Endothelial cell of umbilical vein (primary cell): Measurements from ENCODE around the gene FHIT. TPM values are rescaled to one million over a fixed set of nuclear protein-coding genes. Genes with fewer than 3 reads are reported as not detected.

ENCODE experiments used
- BruUV-seq: library from RNA; stranded (reverse); fragments of 400-500 nt; replicated peaks from 2 replicates; lab custom pipeline; 2021; lab: Mats Ljungman, UMichigan
- CTCF ChIA-PET: fragments of 300-600, 350-600 bp; sonication (Branson Sonifier 250); formaldehyde crosslinking; loops from one replicate; lab custom pipeline; 2021; ENCODE audit warnings: antibody characterized with exemption, inconsistent platforms; lab: Charles Lee
- POLR2A ChIA-PET: fragments of 300-600, 350-600 bp; sonication (Branson Sonifier 250); formaldehyde crosslinking; loops from one replicate; lab custom pipeline; 2021; ENCODE audit warnings: antibody characterized with exemption, inconsistent platforms; lab: Charles Lee
- DNase-seq: peaks from one replicate; pipeline ENCODE4 v3.0.0-alpha.2; 2011; ENCODE audit warnings: low read depth, low spot score
- FAIRE-seq: peaks from 2 replicates; lab custom pipeline; 2011; peaks lifted over from hg19 to GRCh38; lab: Jason Lieb, UNC
- H2AFZ ChIP-seq: 2 replicates; pipeline ENCODE4 v1.6.0; 2012; ENCODE audit warnings: low read depth, low read length, control low read depth, inconsistent platforms
- H3K27ac ChIP-seq: 2 replicates; pipeline ENCODE4 v1.5.1; 2011; ENCODE audit warnings: low read depth, mild to moderate bottlenecking, control low read depth, low read length, moderate library complexity; ENCODE audit not compliant: insufficient read depth
- H3K27me3 ChIP-seq, 2 experiments: 2 replicates each; pipeline versions ENCODE4 v1.6.0 to v1.6.1; 2011; ENCODE audit warnings: low read length in 2 of 2, mixed read lengths in 1 of 2; ENCODE audit not compliant: control insufficient read depth in 2 of 2, insufficient read depth in 2 of 2
- H3K36me3 ChIP-seq, 2 experiments: 2 replicates in 1 of 2; 3 replicates in 1 of 2; pipeline ENCODE4 v1.5.1; 2011; ENCODE audit warnings: low read length in 2 of 2, mild to moderate bottlenecking in 1 of 2, moderate library complexity in 1 of 2; ENCODE audit not compliant: control insufficient read depth in 2 of 2, insufficient read depth in 2 of 2; ENCODE audit errors: extremely low read depth in 1 of 2
- H3K4me1 ChIP-seq: 3 replicates; pipeline ENCODE4 v1.5.1; 2011; ENCODE audit warnings: mild to moderate bottlenecking, low read length; ENCODE audit not compliant: control insufficient read depth, insufficient read depth; ENCODE audit errors: extremely low read depth
- H3K4me2 ChIP-seq: 2 replicates; pipeline ENCODE4 v1.6.1; 2011; ENCODE audit warnings: low read length, control low read depth, mixed read lengths; ENCODE audit not compliant: insufficient read depth
- H3K4me3 ChIP-seq, 3 experiments: fragments of 200-600 bp in 1 of 3; sonication (generic), shearing (Covaris generic) in 1 of 3; replicated peaks in 1 of 3; 2 replicates each; pipeline ENCODE4 v1.5.1; 2011 to 2016; ENCODE audit warnings: control low read depth in 3 of 3, low read length in 3 of 3, mild to moderate bottlenecking in 2 of 3, inconsistent platforms in 1 of 3, low read depth in 1 of 3, moderate library complexity in 1 of 3; ENCODE audit not compliant: insufficient read depth in 1 of 3
- H3K79me2 ChIP-seq: 2 replicates; pipeline ENCODE4 v1.6.0; 2012; ENCODE audit warnings: low read length, inconsistent platforms; ENCODE audit not compliant: control insufficient read depth, insufficient read depth
- H3K9ac ChIP-seq: replicated peaks from 2 replicates; pipeline ENCODE3; 2011; ENCODE audit warnings: low read length, control low read depth; ENCODE audit not compliant: insufficient read depth; ENCODE audit errors: extremely low read depth
- H3K9me1 ChIP-seq: replicated peaks from 3 replicates; pipeline ENCODE4 v1.6.0; 2011; ENCODE audit warnings: mild to moderate bottlenecking, low read length; ENCODE audit not compliant: control insufficient read depth, insufficient read depth; ENCODE audit errors: extremely low read depth
- H3K9me3 ChIP-seq: replicated peaks from 2 replicates; pipeline ENCODE4 v1.5.1; 2012; ENCODE audit warnings: low read length, inconsistent platforms; ENCODE audit not compliant: control insufficient read depth, insufficient read depth
- H4K20me1 ChIP-seq: replicated peaks from 2 replicates; pipeline ENCODE3; 2011; ENCODE audit warnings: mild to moderate bottlenecking, low read length; ENCODE audit not compliant: control insufficient read depth, insufficient read depth; ENCODE audit errors: extremely low read depth
- CTCF ChIP-seq, 2 donors: IDR thresholded peaks; 1 replicate in 1 of 2; 2 replicates in 1 of 2; pipeline ENCODE4 v1.5.1; 2011; ENCODE audit warnings: low read length in 2 of 2, mild to moderate bottlenecking in 2 of 2, moderate library complexity in 2 of 2, control low read depth in 1 of 2, inconsistent platforms in 1 of 2, low read depth in 1 of 2; ENCODE audit not compliant: insufficient read depth in 1 of 2; ENCODE audit errors: extremely low read depth in 1 of 2
- FOS ChIP-seq: IDR thresholded peaks from 2 replicates; pipeline ENCODE4 v1.6.1; 2011; ENCODE audit warnings: mild to moderate bottlenecking, low read length, moderate library complexity, borderline replicate concordance; ENCODE audit not compliant: insufficient read depth
- JUN ChIP-seq: IDR thresholded peaks from 2 replicates; pipeline ENCODE4 v1.6.1; 2011; ENCODE audit warnings: borderline replicate concordance, low read depth; ENCODE audit not compliant: insufficient read length, insufficient read depth
- MAX ChIP-seq: IDR thresholded peaks from 2 replicates; pipeline ENCODE4 v1.6.1; 2011; ENCODE audit not compliant: insufficient read depth, insufficient read length
- MYC ChIP-seq: IDR thresholded peaks from one replicate; pipeline ENCODE4 v1.6.1; 2011; ENCODE audit warnings: mild to moderate bottlenecking, low read depth, low read length
- POLR2A ChIP-seq: IDR thresholded peaks from 2 replicates; pipeline ENCODE4 v1.6.1; 2012; ENCODE audit warnings: low read depth, mild to moderate bottlenecking, control low read depth, low read length
- POLR2AphosphoS5 ChIP-seq: IDR thresholded peaks from 2 replicates; pipeline ENCODE4 v1.6.1; 2012; ENCODE audit warnings: low read depth, mild to moderate bottlenecking, control low read depth, low read length, moderate library complexity; ENCODE audit not compliant: insufficient read depth
- dilution Hi-C: fragments of 300-500 bp; cut with MboI; formaldehyde crosslinking; loops from one replicate; pipeline ENCODE4 v1.15.0; 2019; ENCODE audit warnings: low sequenced_read_pairs; ENCODE audit not compliant: extremely low pct_ligation_motif_present
- intact Hi-C: fragments of 100-400 bp; cut with micrococcal nuclease; formaldehyde crosslinking; loops from one replicate; pipeline ENCODE4 v1.10.0; 2022
- polyA plus RNA-seq, 4 experiments: library from polyadenylated mRNA; depleted of rRNA in 3 of 4; stranded (reverse) in 3 of 4; unstranded in 1 of 4; fragments of >200 nt; gene quantifications; 2 replicates each; pipeline versions ENCODE4 v1.2.1 to v1.2.3, GENCODE V29; 2011 to 2012; ENCODE audit warnings: missing spikeins in 1 of 4
- total RNA-seq: library from RNA; stranded (reverse); gene quantifications from 2 replicates; pipeline ENCODE4 v1.2.3, GENCODE V29; 2021

FHIT gene
- total and polyA plus RNA-seq, 2 donors (not counting 3 experiments of a cell fraction or from before 2014, with no cell fraction given): 0.47 to 2.2 TPM

- Histone ChIP-seq H2AFZ (no peak overlapping the region), H3K9me1 (no peaks in the 10 kb centered on the region), H3K4me3 (no peak overlapping the region), H3K4me1 (peaks cover 6% of the 10 kb centered on the region), H3K9ac (no peak overlapping the region), H3K79me2 (no peaks in the 10 kb centered on the region), H3K36me3 (no peaks in the 10 kb centered on the region), H4K20me1 (no peaks in the 10 kb centered on the region), H3K27ac (no peak overlapping the region), H3K9me3 (no peaks in the 10 kb centered on the region), H3K27me3 (no peaks in the 10 kb centered on the region), H3K4me2 (no peak overlapping the region)
- no peak for FAIRE-seq
- no TSS peak for BruUV-seq
- DNase-seq: no peak
- ChIA-PET CTCF (no interaction called here), POLR2A (no interaction called here)
- intact Hi-C loops (no loop called here), dilution Hi-C loops (no loop called here)
- TF ChIP-seq FOS (no peak), MYC (no peak), MAX (no peak), CTCF (IDR thresholded peaks at IDR 0.05; ENCODE audit: extremely low read depth in 1 of 2, insufficient read depth in 1 of 2, low read depth in 1 of 2, low read length in 2 of 2) (no peak), JUN (no peak)
Observed at GRCh38 chr3:60364475-60364874, 886.8 kb downstream of the FHIT start.

GRCh38 chr3:60363817-60364216 is 887.4 kb downstream of the FHIT start:
- Histone ChIP-seq H3K27me3 (no peaks in the 10 kb centered on the region), H3K27ac (no peak overlapping the region), H3K4me3 (no peak overlapping the region), H3K4me2 (no peak overlapping the region), H3K9ac (no peak overlapping the region), H3K9me1 (no peaks in the 10 kb centered on the region), H3K79me2 (no peaks in the 10 kb centered on the region), H2AFZ (no peak overlapping the region), H3K4me1 (peaks cover 6% of the 10 kb centered on the region), H3K9me3 (no peaks in the 10 kb centered on the region), H3K36me3 (no peaks in the 10 kb centered on the region), H4K20me1 (no peaks in the 10 kb centered on the region)
- no peak for TF ChIP-seq CTCF (IDR thresholded peaks at IDR 0.05; ENCODE audit: extremely low read depth in 1 of 2, insufficient read depth in 1 of 2, low read depth in 1 of 2, low read length in 2 of 2)
- no peak for TF ChIP-seq MYC
- no peak for TF ChIP-seq POLR2AphosphoS5
- no peak for TF ChIP-seq JUN
- no peak for TF ChIP-seq POLR2A
- FAIRE-seq (no peak), DNase-seq (no peak)
- intact Hi-C loops: no loop called here
- dilution Hi-C loops: no loop called here
- ChIA-PET CTCF (no interaction called here), POLR2A (no interaction called here)
- no TSS peak for BruUV-seq
